ENCODE measurements around the gene IL12RB1.

- TF ChIP-seq CTCF (conservative IDR thresholded peaks at IDR 0.05 in 1 of 2, IDR thresholded peaks at IDR 0.05 in 1 of 2; ENCODE audit: low read depth in 1 of 2, low read length in 2 of 2): no peak
- no peak for TF ChIP-seq EZH2 (IDR thresholded peaks at IDR 0.05; ENCODE audit: low read length, missing control alignments)
These were observed 59.6 kb downstream of the IL12RB1 start for GRCh38 chr19:18027151-18027550.

Data from fibroblast of lung (primary cell).